Retina (tissue), 1 donor: ENCODE data around the gene CDC25A.
"Not testable (repeated sequence)": the region's sequence is repeated elsewhere in the genome, so short reads cannot be mapped to it uniquely, and the experiment has no call there.

Experiments
- DNase-seq: peaks from one replicate; pipeline ENCODE4 v3.0.0-alpha.2; 2016

Gene CDC25A

GRCh38 chr3:48188266-48189201, at the start of gene CDC25A:
Gene CDC25A (minus strand): TSS chr3:48188417. CDS start chr3:48187947, 470 bp downstream.
- peak; percentile 99 for DNase-seq

DNA sequence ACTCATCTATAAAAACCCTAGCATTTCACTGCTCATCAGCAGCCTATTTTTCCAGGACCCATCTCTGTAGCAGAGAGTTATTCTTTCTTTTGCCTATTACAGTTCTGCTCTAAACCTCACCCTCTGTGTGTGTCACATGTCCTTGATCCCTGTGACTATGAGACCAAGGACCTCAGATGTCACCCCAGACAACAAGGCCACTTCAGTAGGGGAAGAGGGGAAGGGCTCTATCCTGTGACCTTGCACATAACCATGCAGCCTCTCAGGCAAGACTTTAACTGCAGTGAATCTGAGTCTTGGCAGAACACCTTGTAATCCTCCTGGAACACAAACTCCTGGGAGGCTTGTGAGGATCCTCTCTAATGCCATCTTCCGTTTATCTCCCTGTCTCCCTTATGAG, 48.3 kb upstream of the CDC25A start:
- no peak for DNase-seq

DNA sequence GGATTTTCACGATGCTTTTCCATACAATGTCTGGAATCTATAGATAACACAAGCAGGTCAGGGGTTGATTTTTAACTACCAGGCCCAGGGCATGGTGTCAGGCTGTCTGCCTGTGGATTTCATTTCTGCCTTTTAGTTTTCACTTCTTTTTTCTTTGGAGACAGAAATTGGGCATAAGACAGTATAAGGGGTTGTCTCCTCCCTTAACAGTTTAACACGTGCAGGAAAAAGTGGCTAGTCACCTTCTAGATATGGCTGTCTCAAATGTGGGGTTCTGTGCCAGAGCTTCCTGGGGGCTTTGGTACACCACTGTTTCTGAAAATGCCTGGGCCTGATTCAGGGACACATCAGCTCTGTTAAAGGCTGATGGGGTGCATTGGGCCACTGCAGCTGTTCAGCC, 45.3 kb upstream of the CDC25A start:
- no peak for DNase-seq

DNA sequence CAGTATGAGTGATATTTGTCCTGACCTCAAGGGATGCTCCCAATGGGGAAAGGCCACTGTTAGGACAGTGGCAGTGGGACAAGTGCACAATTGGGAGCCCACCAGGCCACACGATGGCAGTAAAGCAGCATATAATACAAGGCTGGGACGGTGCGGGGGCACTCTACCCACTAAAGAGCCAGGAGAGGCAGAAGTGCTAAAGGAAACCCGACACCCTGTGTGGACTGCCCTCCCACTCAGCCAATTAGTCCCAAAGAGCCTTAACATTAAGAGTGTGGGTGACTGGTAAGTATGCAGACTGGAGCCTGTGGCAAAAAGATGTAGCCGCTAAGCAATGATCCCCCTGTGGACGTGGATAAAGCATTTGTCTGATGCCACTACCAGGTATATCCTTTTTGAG, 44.5 kb upstream of the CDC25A start:
- DNase-seq = peak; percentile 65

DNA sequence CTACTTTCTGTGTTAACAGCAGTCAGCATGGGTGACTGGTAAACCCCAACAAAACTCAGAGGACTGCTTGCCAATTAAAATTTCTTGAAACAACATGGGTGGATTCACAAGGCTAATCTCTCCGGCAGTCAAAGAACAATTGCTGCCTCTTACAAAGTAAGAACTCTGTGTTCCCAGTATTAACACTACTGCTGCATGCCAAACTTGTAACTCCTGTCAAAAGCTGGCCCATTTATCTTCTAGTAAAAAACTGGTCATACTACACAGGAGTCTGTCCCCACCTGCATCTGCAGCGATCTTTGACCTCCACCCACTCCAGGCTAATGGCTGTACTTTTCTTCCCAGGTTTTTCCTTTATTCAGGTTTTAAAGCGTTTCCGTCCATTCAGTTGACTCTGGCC, 44.0 kb upstream of the CDC25A start:
- DNase-seq = no peak

DNA sequence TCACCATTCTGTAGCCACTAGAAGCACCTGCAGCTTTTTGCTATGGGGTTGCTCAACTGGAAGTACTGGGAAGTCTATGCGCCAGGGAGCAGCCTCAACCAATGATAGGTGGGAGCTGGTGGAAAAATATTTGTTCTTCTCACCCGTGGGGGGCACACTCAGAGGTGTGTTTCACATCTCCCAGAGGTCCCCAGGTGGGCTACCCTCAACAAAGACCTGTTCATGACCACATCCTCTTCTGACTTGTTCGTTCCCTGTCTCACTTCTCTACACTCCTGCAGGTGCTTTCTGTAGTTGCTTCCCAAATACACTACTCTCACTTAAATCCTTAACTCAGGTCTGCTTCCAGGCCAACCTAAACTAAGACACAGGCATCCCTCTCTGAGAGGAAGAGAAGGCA, 38.7 kb upstream of the CDC25A start:
- no peak for DNase-seq

- no peak for DNase-seq
Measured at GRCh38 chr3:48225587-48225986, 37.4 kb upstream of the CDC25A start.

GRCh38 chr3:48222616-48223513, 34.6 kb upstream of the CDC25A start, which contains the start of gene CAMP:
Gene CAMP (plus strand): TSS chr3:48223495. CDS start chr3:48223512, 17 bp downstream.
- DNase-seq = no peak

DNA sequence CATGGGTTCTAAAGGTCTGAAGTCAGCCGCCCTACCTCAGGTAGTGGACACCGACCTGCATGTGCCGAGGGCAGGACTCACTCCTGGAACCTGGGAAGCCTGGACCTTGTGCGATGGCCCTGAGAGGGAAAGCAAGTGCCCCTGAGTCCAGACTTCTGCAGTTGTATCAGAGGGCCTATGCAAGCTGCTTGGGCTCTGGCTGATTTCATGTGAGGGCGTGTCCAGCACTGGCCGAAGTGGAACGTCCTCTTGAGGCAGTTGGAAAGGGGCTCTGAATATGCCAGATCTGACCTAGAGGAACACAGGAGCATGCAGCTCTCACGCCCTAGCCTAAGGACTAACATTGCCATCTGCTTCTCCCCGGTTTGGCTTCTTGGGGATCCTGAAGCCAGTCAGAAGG, 32.5 kb upstream of the CDC25A start:
- DNase-seq = no peak

DNA sequence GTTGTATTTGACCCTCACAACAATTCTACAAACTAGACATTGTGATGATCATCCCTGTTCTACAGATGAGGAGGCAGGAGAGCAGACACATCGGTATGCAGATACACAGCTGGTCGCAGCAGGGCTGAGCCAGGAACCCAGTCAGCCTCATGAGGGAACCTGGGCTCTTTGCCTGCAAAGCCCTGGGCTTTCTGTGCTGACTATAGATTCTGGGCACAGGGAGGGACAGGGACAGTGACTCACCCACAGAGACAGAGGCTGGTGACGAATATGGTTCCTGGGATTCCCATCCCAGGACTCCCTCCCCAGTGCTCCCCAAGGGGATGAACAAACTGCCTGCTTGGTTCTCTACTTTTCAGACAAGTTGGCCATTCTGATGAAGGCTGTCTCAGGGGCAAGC, 31.3 kb upstream of the CDC25A start:
- DNase-seq = no peak

DNA sequence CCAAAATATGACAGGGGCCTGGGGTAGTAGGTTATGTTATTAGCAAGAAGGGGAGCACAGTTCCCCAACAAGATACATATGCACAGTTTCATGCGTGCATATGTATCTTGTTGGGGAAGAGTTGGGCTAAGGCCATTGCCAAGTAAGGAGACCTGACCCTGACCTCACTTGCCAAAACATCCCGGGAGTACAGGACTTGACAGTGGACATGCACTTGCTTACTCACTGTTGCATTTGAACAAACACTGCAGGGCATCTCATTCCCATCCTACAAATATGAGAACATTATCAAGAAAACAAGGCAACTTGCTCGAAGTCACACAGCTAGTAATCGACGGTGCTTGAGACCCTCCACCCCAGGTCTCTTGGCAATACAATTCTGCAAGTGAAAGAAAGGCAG, 30.3 kb upstream of the CDC25A start:
- no peak for DNase-seq

GRCh38 chr3:48217449-48217848, 29.2 kb upstream of the CDC25A start:
- DNase-seq = no peak

DNA sequence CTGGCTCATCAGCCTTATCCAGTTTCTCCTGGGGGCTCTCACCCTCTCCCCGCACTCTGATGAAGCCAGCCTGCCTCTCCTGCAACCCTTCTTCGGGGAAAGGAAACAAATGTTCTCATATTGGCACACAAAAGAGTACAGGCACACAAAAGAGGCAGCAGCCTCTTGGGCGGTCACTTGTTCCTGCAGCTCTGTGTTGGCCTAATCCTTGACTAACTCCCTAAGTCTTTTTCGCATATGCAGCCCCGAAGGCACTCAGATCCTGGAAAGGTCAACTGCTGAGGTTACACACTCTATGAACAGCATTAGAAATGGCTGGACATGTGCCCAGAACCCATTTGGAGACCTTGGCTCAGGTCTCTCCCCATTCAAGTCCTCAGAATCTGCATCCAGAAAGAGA, 27.7 kb upstream of the CDC25A start:
- no peak for DNase-seq

DNA sequence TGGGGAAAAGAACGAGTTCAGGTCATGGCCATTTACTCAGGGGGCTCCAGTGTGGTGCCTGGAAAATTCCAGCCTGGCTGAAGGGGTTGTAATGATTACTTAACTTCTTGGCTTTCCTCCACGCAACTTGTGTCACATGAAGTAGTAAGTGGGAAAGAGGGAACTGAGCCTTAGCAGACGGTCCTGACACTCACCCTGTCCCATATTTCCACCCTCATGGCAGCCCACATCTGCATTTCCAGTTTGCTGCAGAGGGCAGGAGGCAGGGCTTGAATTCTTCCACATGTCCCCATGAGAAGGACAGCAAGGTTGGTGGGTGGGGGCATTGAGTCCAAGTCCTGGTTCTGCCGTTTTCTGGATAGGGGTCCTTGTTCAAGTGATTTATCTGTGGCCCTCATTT, 27.2 kb upstream of the CDC25A start:
- DNase-seq = no peak

DNA sequence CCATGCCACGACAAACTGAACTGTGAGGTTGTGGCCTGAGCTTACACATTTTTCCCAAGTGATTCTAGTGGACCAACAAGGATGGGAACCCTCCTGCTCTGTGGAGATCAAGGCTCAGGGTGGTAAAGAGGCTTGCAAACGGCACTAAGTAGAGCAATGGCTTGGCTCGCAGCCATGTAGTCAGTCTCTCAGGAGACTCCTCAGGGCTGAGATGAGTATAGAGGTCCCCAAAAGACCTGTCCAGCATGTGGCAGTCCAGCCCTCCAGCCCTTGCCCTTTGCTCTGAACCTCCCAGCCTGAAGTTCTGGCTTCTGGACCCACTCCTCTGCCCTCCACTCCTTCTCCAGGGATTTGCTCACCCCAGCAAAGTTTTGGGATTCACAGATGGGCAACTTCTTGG, 26.8 kb upstream of the CDC25A start:
- DNase-seq = no peak

DNA sequence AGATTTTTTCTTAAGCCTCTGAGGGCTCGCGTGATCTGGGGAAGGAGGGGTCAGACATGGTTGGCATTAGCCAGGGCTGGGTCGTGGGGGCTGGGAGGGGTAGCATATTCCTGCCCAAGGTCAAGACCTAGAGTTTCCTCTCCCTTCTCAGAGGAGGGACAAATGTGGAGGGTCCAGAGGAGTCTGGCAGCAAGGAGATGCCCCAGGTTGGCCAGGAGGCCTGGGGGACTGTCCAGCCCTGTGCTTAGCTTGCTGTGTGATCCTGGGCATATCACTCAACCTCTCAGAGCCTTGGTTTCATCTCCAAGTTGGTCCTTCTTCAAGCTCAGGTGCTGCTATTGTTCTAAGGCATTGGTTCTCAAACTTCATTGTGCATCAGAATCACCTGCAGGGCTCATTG, 26.0 kb upstream of the CDC25A start:
- DNase-seq = no peak

GRCh38 chr3:48211776-48212175, 23.6 kb upstream of the CDC25A start:
- DNase-seq = not testable (repeated sequence)

- DNase-seq = not testable (repeated sequence)
Measured at GRCh38 chr3:48210534-48210933, 22.3 kb upstream of the CDC25A start.

DNA sequence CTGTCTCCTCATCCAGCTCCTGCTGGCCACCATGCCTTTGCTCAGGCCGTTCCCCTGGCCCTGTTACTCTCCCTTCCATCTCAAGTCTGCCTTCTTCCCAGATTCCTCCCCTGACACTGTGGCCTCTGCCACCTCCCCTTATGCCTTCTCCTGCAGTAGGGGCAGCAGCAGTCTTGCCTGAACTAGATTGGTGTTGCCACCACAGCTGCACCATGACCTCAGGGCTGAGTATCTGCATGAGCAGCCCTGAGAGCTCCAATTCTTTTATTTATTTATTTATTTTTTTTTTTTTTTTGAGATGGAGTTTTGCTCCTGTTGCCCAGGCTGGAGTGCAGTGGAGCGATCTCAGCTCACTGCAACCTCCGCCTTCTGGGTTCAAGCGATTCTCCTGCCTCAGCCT, 21.2 kb upstream of the CDC25A start:
- no peak for DNase-seq

DNA sequence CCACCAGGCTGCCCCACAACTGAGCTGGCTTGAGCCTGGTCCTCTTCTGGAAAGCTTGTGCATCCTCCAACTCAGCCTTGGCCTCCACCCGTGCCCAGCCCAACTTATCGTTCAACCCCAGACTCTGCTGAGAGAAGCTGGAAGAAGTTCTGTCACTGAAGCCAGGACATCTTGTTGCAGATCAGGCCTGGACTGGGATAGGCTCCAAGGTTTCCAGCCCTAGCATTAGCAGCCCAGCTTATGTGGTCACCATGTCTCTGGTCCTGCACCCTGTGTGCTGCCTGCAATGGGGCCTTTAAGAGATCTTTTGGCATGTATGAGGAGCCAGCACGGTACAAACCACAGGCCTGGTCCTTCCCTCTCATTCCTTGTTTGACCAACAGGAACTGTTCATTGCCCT, 19.9 kb upstream of the CDC25A start:
- no peak for DNase-seq

DNA sequence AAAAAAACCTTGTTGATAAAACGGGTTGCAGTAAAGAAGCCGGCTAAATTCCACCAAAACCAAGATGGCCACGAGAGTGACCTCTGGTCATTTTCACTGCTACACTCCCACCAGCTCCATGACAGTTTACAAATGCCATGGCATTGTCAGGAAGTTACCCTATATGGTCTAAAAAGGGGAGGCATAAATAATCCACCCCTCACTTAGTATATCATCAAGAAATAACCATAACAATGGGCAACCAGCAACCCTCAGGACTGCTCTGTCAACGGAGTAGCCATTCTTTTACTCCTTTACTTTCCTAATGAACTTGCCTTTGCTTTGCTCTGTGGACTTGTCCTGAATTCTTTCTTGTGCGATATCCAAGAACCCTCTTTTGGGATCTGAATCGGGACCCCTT, 14.4 kb upstream of the CDC25A start:
- DNase-seq = no peak

DNA sequence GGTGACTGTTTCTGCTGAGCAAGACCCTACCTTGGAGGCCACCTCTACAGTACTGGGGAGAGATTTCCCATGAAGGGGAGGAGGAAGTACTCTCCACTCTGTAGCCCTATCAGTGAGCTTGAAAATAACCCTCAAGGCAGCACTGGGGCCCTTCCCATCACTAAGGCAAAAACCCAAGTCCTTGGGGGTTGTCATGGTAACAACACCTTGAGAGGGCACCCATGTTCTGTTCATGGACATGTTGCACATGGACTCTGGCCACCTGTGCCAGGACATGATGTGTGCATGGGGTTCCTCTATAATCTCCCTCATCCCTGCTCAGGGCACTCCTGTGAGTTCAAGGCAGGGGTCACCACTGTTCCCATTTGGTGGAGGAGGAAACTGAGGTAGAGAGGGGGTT, 10.9 kb upstream of the CDC25A start:
- no peak for DNase-seq

GRCh38 chr3:48196611-48197010, 8.4 kb upstream of the CDC25A start:
- DNase-seq = peak; percentile 4
